Measurements from ENCODE around the gene MYOCD.

MYOCD gene

GRCh38 chr17:12789481-12790248 lies 124.0 kb downstream of the MYOCD start, which contains the start of gene ARHGAP44:
Gene ARHGAP44, plus strand, starts transcription at chr17:12789498. Its CDS starts 341 bp downstream, at chr17:12789839.
- TF ChIP-seq CTCF (IDR thresholded peaks at IDR 0.05; ENCODE audit: insufficient read depth, low read length, poor library complexity, severe bottlenecking) = no peak
- Histone ChIP-seq H3K4me3 (replicated peaks; ENCODE audit: low read depth, low read length) (peak within 1 kb of the TSS; percentile 83), H3K27me3 (replicated peaks; ENCODE audit: control insufficient read depth, insufficient read depth, low read length) (no peaks in the 10 kb centered on the region), H3K36me3 (ENCODE audit: control insufficient read depth, insufficient read depth, low read length) (no peaks in the 10 kb centered on the region)
- peak; percentile 72 for DNase-seq (ENCODE audit: extremely low read depth, insufficient read length)

- Histone ChIP-seq H3K36me3 (ENCODE audit: control insufficient read depth, insufficient read depth, low read length) (no peaks in the 10 kb centered on the region), H3K4me3 (replicated peaks; ENCODE audit: low read depth, low read length) (peak overlapping the region; percentile 83), H3K27me3 (replicated peaks; ENCODE audit: control insufficient read depth, insufficient read depth, low read length) (no peaks in the 10 kb centered on the region)
- no peak for TF ChIP-seq CTCF (IDR thresholded peaks at IDR 0.05; ENCODE audit: insufficient read depth, low read length, poor library complexity, severe bottlenecking)
- DNase-seq (ENCODE audit: extremely low read depth, insufficient read length) = no peak
These were observed 124.8 kb downstream of the MYOCD start for GRCh38 chr17:12790249-12791106.

GRCh38 chr17:12794919-12795532 lies 129.3 kb downstream of the MYOCD start:
- no peak for TF ChIP-seq CTCF (IDR thresholded peaks at IDR 0.05; ENCODE audit: insufficient read depth, low read length, poor library complexity, severe bottlenecking)
- Histone ChIP-seq H3K27me3 (replicated peaks; ENCODE audit: control insufficient read depth, insufficient read depth, low read length) (no peaks in the 10 kb centered on the region), H3K4me3 (replicated peaks; ENCODE audit: low read depth, low read length) (no peak overlapping the region), H3K36me3 (ENCODE audit: control insufficient read depth, insufficient read depth, low read length) (no peaks in the 10 kb centered on the region)
- DNase-seq (ENCODE audit: extremely low read depth, insufficient read length) = no peak

- no peaks in the 10 kb centered on the region for H3K36me3 ChIP-seq (ENCODE audit: control insufficient read depth, insufficient read depth, low read length)
- no peak overlapping the region for H3K4me3 ChIP-seq (replicated peaks; ENCODE audit: low read depth, low read length)
- no peaks in the 10 kb centered on the region for H3K27me3 ChIP-seq (replicated peaks; ENCODE audit: control insufficient read depth, insufficient read depth, low read length)
- no peak for DNase-seq (ENCODE audit: extremely low read depth, insufficient read length)
- no peak for TF ChIP-seq CTCF (IDR thresholded peaks at IDR 0.05; ENCODE audit: insufficient read depth, low read length, poor library complexity, severe bottlenecking)
These were observed 135.2 kb downstream of the MYOCD start for GRCh38 chr17:12800855-12801365.

- Histone ChIP-seq H3K36me3 (ENCODE audit: control insufficient read depth, insufficient read depth, low read length) (no peaks in the 10 kb centered on the region; the same call in none of the 2 replicates), H3K27me3 (replicated peaks; ENCODE audit: control insufficient read depth, insufficient read depth, low read length) (no peaks in the 10 kb centered on the region), H3K4me3 (replicated peaks; ENCODE audit: low read depth, low read length) (no peak overlapping the region)
- no peak for DNase-seq (ENCODE audit: extremely low read depth, insufficient read length)
- TF ChIP-seq CTCF (IDR thresholded peaks at IDR 0.05; ENCODE audit: insufficient read depth, low read length, poor library complexity, severe bottlenecking) = no peak
These were observed 140.9 kb downstream of the MYOCD start for GRCh38 chr17:12806630-12807029.
